DND-41 (cell line): ENCODE measurements around the gene QSOX2.

Experiments used
- EZH2 ChIP-seq: IDR thresholded peaks from 3 replicates; pipeline ENCODE4 v1.6.1; 2012; ENCODE audit warnings: borderline replicate concordance, low read depth, mild to moderate bottlenecking, moderate library complexity, low read length, inconsistent platforms; ENCODE audit not compliant: severe bottlenecking
- TF ChIP-seq, protein P1 (sequence below): IDR thresholded peaks from 2 replicates; pipeline ENCODE4 v1.5.1; 2012; ENCODE audit warnings: borderline replicate concordance, low read length, moderate library complexity, mild to moderate bottlenecking; ENCODE audit not compliant: poor library complexity, severe bottlenecking; ENCODE audit errors: extremely low read depth

DNA sequence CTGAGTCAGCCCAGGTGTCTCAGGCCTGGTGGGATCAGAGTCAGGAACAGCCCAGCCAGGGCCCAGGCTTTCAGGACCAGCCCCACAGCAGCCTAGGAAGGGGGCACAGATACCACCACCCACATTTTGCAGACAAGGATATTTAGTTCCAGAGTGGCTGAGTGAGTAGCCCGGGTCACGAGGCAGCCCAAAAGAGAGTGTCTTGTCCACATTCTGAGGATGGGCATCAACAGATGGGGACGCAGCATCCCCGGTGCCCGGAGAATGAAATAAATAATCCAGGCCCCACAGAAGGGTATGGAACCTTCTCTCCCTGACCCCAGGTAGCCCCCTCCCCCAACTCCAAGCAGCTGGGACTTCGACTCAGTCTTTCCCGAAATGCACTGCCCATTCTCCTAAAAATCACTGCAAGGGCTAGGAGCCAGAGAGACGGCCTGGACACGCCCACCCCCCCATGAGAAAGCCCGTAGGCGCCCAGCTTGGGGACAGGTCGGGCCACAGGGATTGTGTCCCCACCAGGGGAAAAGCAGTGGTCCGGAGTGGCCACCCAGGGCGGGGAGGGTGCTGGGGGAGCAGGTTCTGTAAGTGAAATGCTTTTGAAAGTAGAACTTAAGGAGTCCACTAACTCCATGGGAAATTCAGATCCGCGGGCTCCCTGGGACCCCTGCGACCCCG lies 47.5 kb downstream of the QSOX2 start:
- TF ChIP-seq, protein P1, sequence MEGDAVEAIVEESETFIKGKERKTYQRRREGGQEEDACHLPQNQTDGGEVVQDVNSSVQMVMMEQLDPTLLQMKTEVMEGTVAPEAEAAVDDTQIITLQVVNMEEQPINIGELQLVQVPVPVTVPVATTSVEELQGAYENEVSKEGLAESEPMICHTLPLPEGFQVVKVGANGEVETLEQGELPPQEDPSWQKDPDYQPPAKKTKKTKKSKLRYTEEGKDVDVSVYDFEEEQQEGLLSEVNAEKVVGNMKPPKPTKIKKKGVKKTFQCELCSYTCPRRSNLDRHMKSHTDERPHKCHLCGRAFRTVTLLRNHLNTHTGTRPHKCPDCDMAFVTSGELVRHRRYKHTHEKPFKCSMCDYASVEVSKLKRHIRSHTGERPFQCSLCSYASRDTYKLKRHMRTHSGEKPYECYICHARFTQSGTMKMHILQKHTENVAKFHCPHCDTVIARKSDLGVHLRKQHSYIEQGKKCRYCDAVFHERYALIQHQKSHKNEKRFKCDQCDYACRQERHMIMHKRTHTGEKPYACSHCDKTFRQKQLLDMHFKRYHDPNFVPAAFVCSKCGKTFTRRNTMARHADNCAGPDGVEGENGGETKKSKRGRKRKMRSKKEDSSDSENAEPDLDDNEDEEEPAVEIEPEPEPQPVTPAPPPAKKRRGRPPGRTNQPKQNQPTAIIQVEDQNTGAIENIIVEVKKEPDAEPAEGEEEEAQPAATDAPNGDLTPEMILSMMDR: no peak
- TF ChIP-seq EZH2: no peak
